ENCODE measurements around the gene ASPG. TPM values are rescaled to one million over a fixed set of nuclear protein-coding genes. Genes with fewer than 3 reads are reported as not detected.

Gene ASPG
- polyA plus RNA-seq, 1 donor (not counting 4 experiments of a cell fraction or from before 2014, with no cell fraction given) = 0.10 TPM

DNA sequence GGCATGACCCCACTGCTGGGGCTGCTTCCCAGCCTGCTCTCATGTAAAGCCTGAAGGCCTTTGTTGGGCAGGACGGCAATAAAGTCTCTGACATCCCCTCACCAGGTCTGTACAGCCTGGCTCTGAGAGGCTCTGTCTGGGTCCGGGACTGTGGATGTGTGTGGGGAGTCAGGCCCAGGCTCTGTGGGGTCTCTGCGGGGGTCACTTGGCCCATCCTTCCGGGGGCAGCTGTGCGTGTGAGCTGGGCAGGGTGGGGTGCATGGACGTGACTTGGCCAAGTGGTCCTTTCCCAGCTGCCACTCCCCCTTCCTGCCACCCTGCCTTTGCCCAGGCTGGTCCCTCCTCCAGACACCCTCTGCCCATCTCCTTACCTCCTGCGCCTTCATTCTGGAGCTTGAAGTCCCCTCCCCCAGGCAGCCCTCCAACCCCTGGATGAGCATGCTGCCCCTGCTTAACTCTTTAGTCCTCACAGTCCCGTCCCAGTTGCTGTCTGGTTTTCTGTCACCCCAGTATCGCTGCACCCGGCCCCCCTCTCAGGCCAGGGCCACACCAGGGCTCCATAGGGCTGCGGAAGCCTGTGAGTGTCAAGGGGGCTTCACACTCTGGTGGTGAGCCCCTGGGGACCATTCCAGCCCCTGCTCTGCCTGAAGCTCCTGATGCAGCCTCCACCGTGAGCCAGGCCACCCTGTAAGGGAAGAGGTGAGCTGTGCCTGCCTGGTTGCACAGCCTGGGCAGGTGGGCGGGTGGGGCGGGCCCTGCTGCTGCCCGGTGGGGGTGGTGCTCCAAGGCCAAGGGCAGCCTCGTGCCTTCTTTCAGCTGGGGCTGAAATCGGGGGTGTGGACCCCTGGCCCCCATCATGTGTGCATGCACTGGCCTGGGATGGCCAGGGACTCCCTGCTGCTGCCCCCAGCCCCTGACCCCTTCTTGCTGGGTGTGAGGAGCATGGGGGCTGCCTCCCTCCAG is 27.4 kb downstream of the ASPG start:
- dilution Hi-C loops (cut with MboI; ENCODE audit: extremely low pct_ligation_motif_present, low sequenced_read_pairs) = no loop called here
- Histone ChIP-seq H4K20me1 (ENCODE audit: control insufficient read depth, extremely low read depth, insufficient read depth, low read length) (peaks cover 3% of the 10 kb centered on the region), H3K27me3 (ENCODE audit: control insufficient read depth, extremely low read depth, insufficient read depth, low read length) (peaks cover 9% of the 10 kb centered on the region), H3K4me2 (ENCODE audit: control insufficient read depth, extremely low read depth, insufficient read depth, low read depth, low read length) (no peak overlapping the region), H3K79me2 (ENCODE audit: control insufficient read depth, insufficient read depth, low read length) (no peaks in the 10 kb centered on the region), H3K9me3 (ENCODE audit: control insufficient read depth, low read depth, low read length) (no peaks in the 10 kb centered on the region), H3K9me1 (ENCODE audit: control insufficient read depth, extremely low read depth, insufficient read depth, low read length) (no peaks in the 10 kb centered on the region), H3K4me3 (ENCODE audit: control insufficient read depth in 2 of 3, extremely low read depth in 1 of 3, insufficient read depth in 2 of 3, low read depth in 1 of 3, low read length in 3 of 3) (no peak overlapping the region), H3K4me1 (ENCODE audit: control insufficient read depth, extremely low read depth, insufficient read depth, low read length) (peaks cover 23% of the 10 kb centered on the region), H3K27ac (ENCODE audit: control insufficient read depth, insufficient read depth, low read length) (no peak overlapping the region), H3K36me3 (ENCODE audit: control insufficient read depth in 2 of 2, extremely low read depth in 1 of 2, insufficient read depth in 2 of 2, low read length in 2 of 2) (no peaks in the 10 kb centered on the region), H3K9ac (ENCODE audit: control insufficient read depth, extremely low read depth, insufficient read depth, low read length) (no peak overlapping the region), H2AFZ (ENCODE audit: control insufficient read depth, low read length) (no peak overlapping the region)
- no peak for DNase-seq (ENCODE audit: low read depth, low spot score)
- no peak for FAIRE-seq
- TF ChIP-seq, protein P1, sequence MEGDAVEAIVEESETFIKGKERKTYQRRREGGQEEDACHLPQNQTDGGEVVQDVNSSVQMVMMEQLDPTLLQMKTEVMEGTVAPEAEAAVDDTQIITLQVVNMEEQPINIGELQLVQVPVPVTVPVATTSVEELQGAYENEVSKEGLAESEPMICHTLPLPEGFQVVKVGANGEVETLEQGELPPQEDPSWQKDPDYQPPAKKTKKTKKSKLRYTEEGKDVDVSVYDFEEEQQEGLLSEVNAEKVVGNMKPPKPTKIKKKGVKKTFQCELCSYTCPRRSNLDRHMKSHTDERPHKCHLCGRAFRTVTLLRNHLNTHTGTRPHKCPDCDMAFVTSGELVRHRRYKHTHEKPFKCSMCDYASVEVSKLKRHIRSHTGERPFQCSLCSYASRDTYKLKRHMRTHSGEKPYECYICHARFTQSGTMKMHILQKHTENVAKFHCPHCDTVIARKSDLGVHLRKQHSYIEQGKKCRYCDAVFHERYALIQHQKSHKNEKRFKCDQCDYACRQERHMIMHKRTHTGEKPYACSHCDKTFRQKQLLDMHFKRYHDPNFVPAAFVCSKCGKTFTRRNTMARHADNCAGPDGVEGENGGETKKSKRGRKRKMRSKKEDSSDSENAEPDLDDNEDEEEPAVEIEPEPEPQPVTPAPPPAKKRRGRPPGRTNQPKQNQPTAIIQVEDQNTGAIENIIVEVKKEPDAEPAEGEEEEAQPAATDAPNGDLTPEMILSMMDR (optimal IDR thresholded peaks at IDR 0.05 in 1 of 3, IDR thresholded peaks at IDR 0.05 in 1 of 3, conservative IDR thresholded peaks at IDR 0.05 in 1 of 3; ENCODE audit: extremely low read depth in 1 of 3, insufficient read depth in 2 of 3, low read length in 3 of 3) = no peak
- no peak for TF ChIP-seq EZH2 (IDR thresholded peaks at IDR 0.05; ENCODE audit: low read length)

DNA sequence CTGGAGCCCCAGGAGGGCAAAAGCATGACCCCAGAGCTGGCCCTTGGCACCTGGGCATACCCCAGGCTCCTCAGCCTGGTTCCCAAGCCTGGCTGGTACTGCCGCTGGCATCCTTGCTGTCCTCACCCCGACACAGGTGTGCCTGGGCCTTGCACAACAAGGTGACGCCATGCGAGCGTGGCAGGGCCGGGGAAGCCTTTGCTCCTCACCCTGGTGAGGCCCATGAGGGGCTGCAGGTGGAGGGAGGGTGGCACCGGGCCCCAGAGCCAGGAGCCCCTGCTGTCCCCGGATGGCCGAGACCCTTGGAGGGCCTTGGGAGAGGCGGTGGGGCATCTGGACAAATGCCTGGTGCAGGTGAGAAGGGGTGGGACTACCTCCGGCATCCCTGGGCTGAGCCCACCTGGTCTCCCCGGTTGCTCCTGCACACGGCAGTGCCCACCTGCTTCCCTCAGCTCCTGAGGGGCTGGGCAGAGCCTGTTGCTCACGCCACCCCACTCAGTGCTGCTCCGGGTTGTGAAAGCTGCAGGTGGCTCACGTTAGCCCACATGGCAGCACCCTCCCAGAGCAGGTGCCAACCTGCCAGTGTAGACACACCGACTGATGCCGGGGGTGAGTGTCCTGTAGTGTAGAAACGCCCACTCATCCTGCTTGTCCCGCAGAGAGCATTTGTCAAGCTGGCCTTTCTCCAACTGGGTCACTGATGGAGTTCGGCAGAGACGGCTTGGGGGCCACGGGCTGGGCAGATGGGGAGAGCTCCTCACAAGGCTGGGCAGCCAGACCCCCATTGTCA is 28.3 kb downstream of the ASPG start:
- Histone ChIP-seq H3K4me2 (ENCODE audit: control insufficient read depth, extremely low read depth, insufficient read depth, low read depth, low read length) (no peak overlapping the region), H2AFZ (ENCODE audit: control insufficient read depth, low read length) (no peak overlapping the region), H3K9me3 (ENCODE audit: control insufficient read depth, low read depth, low read length) (no peaks in the 10 kb centered on the region), H3K27me3 (ENCODE audit: control insufficient read depth, extremely low read depth, insufficient read depth, low read length) (peaks cover 17% of the 10 kb centered on the region), H3K4me1 (ENCODE audit: control insufficient read depth, extremely low read depth, insufficient read depth, low read length) (peaks cover 14% of the 10 kb centered on the region), H3K9ac (ENCODE audit: control insufficient read depth, extremely low read depth, insufficient read depth, low read length) (no peak overlapping the region), H4K20me1 (ENCODE audit: control insufficient read depth, extremely low read depth, insufficient read depth, low read length) (peaks cover 3% of the 10 kb centered on the region), H3K36me3 (ENCODE audit: control insufficient read depth in 2 of 2, extremely low read depth in 1 of 2, insufficient read depth in 2 of 2, low read length in 2 of 2) (no peaks in the 10 kb centered on the region), H3K27ac (ENCODE audit: control insufficient read depth, insufficient read depth, low read length) (no peak overlapping the region), H3K9me1 (ENCODE audit: control insufficient read depth, extremely low read depth, insufficient read depth, low read length) (no peaks in the 10 kb centered on the region), H3K79me2 (ENCODE audit: control insufficient read depth, insufficient read depth, low read length) (no peaks in the 10 kb centered on the region), H3K4me3 (ENCODE audit: control insufficient read depth in 2 of 3, extremely low read depth in 1 of 3, insufficient read depth in 2 of 3, low read depth in 1 of 3, low read length in 3 of 3) (no peak overlapping the region)
- FAIRE-seq (no peak), DNase-seq (ENCODE audit: low read depth, low spot score) (no peak)
- dilution Hi-C loops (cut with MboI; ENCODE audit: extremely low pct_ligation_motif_present, low sequenced_read_pairs) = no loop called here
- TF ChIP-seq, protein P1 (optimal IDR thresholded peaks at IDR 0.05 in 1 of 3, IDR thresholded peaks at IDR 0.05 in 1 of 3, conservative IDR thresholded peaks at IDR 0.05 in 1 of 3; ENCODE audit: extremely low read depth in 1 of 3, insufficient read depth in 2 of 3, low read length in 3 of 3) = no peak

All from keratinocyte (primary cell).